IMR-90 (cell line): ENCODE results near the gene DPYD. TPM values are rescaled to one million over a fixed set of nuclear protein-coding genes. Genes with fewer than 3 reads are reported as not detected.

Experiments used
- ATAC-seq: fragments of 200-7000 bp; cut with Tn5 transposase; 2 replicates; pipeline ENCODE4 v1.9.1; 2020; ENCODE audit warnings: low read depth, mild to moderate bottlenecking, moderate library complexity
- BruUV-seq: library from RNA; stranded (reverse); fragments of 400-500 nt; replicated peaks from 2 replicates; lab custom pipeline; 2021; lab: Mats Ljungman, UMichigan
- CTCF ChIA-PET: fragments of 300-600 bp; formaldehyde crosslinking; extraction: SDS; loops from one replicate; lab custom pipeline; 2021; ENCODE audit warnings: antibody characterized with exemption; lab: Yijun Ruan, JAX
- POLR2A ChIA-PET: fragments of 300-600 bp; sonication (Branson Sonifier 250); formaldehyde crosslinking; loops from one replicate; lab custom pipeline; 2022; ENCODE audit warnings: antibody characterized with exemption; ENCODE audit not compliant: unreplicated experiment; lab: Charles Lee
- DNase-seq: peaks from one replicate; pipeline ENCODE4 v3.0.0; 2013
- H2AFZ ChIP-seq: replicated peaks from 2 replicates; pipeline ENCODE3; 2013; ENCODE audit warnings: low read length, mild to moderate bottlenecking; ENCODE audit not compliant: poor library complexity
- H2AK5ac ChIP-seq: 2 replicates; pipeline ENCODE4 v1.6.1; 2013; ENCODE audit warnings: low read depth, low read length, inconsistent platforms
- H2AK9ac ChIP-seq: replicated peaks from 2 replicates; pipeline ENCODE3; 2013; ENCODE audit warnings: mild to moderate bottlenecking, low read depth, low read length, moderate library complexity; ENCODE audit not compliant: poor library complexity
- H2BK120ac ChIP-seq: 2 replicates; pipeline ENCODE4 v1.6.1; 2013; ENCODE audit warnings: low read depth, low read length, inconsistent platforms
- H2BK15ac ChIP-seq: 3 replicates; pipeline ENCODE4 v1.6.1; 2013; ENCODE audit warnings: low read depth, low read length, inconsistent platforms
- H2BK20ac ChIP-seq: 2 replicates; pipeline ENCODE4 v1.6.1; 2013; ENCODE audit warnings: low read depth, mild to moderate bottlenecking, inconsistent platforms, low read length, moderate library complexity
- H2BK5ac ChIP-seq: 2 replicates; pipeline ENCODE4 v1.6.1; 2013; ENCODE audit warnings: mild to moderate bottlenecking, low read depth, low read length, inconsistent platforms; ENCODE audit not compliant: poor library complexity, severe bottlenecking
- H3K14ac ChIP-seq: replicated peaks from 2 replicates; pipeline ENCODE4 v1.6.1; 2013; ENCODE audit warnings: low read depth, low read length, inconsistent platforms
- H3K18ac ChIP-seq: 2 replicates; pipeline ENCODE4 v1.6.1; 2013; ENCODE audit warnings: low read depth, low read length, control low read depth
- H3K23ac ChIP-seq: 2 replicates; pipeline ENCODE4 v1.6.1; 2013; ENCODE audit warnings: low read depth, low read length, inconsistent platforms
- H3K27ac ChIP-seq: 2 replicates; pipeline ENCODE4 v1.5.1; 2013; ENCODE audit warnings: mild to moderate bottlenecking, control low read depth, low read length; ENCODE audit not compliant: insufficient read depth
- H3K27me3 ChIP-seq: 2 replicates; pipeline ENCODE4 v1.6.1; 2013; ENCODE audit warnings: low read length; ENCODE audit not compliant: control insufficient read depth, insufficient read depth
- H3K36me3 ChIP-seq: 2 replicates; pipeline ENCODE4 v1.6.1; 2013; ENCODE audit warnings: low read length, mixed read lengths; ENCODE audit not compliant: control insufficient read depth, insufficient read depth
- H3K4ac ChIP-seq: 2 replicates; pipeline ENCODE4 v1.6.1; 2013; ENCODE audit warnings: low read depth, low read length, inconsistent platforms
- H3K4me1 ChIP-seq: 2 replicates; pipeline ENCODE4 v1.6.1; 2013; ENCODE audit warnings: low read length, mixed read lengths; ENCODE audit not compliant: control insufficient read depth, insufficient read depth
- H3K4me2 ChIP-seq: 2 replicates; pipeline ENCODE4 v1.6.1; 2013; ENCODE audit warnings: low read depth, mild to moderate bottlenecking, control low read depth, low read length, moderate library complexity
- H3K4me3 ChIP-seq: 2 replicates; pipeline ENCODE4 v1.5.1; 2013; ENCODE audit warnings: low read depth, mild to moderate bottlenecking, control low read depth, low read length, moderate library complexity; ENCODE audit not compliant: insufficient read depth
- H3K56ac ChIP-seq: 2 replicates; pipeline ENCODE4 v1.6.1; 2013; ENCODE audit warnings: low read length, inconsistent platforms; ENCODE audit not compliant: insufficient read depth; ENCODE audit errors: extremely low read depth
- H3K79me1 ChIP-seq, 2 experiments: 2 replicates each; pipeline ENCODE4 v1.6.1; 2013; ENCODE audit warnings: low read length in 2 of 2, inconsistent platforms in 1 of 2, low read depth in 1 of 2
- H3K9ac ChIP-seq: 2 replicates; pipeline ENCODE4 v1.6.1; 2013; ENCODE audit warnings: low read depth, low read length, control low read depth
- H3K9me1 ChIP-seq: 2 replicates; pipeline ENCODE4 v1.6.1; 2013; ENCODE audit warnings: low read length, inconsistent platforms; ENCODE audit not compliant: insufficient read depth
- H3K9me3 ChIP-seq: 2 replicates; pipeline ENCODE4 v1.6.1; 2013; ENCODE audit warnings: low read length; ENCODE audit not compliant: control insufficient read depth, insufficient read depth
- H4K20me1 ChIP-seq: 2 replicates; pipeline ENCODE4 v1.6.1; 2013; ENCODE audit warnings: low read length, inconsistent platforms; ENCODE audit not compliant: insufficient read depth
- H4K5ac ChIP-seq: 2 replicates; pipeline ENCODE4 v1.6.1; 2013; ENCODE audit warnings: mild to moderate bottlenecking, low read depth, low read length, control low read depth
- H4K8ac ChIP-seq, 2 experiments: 2 replicates each; pipeline ENCODE4 v1.6.1; 2013; ENCODE audit warnings: low read depth in 2 of 2, low read length in 2 of 2, control low read depth in 1 of 2, inconsistent platforms in 1 of 2
- H4K91ac ChIP-seq: 2 replicates; pipeline ENCODE4 v1.6.1; 2013; ENCODE audit warnings: low read depth, low read length, inconsistent platforms; ENCODE audit not compliant: insufficient read depth
- CEBPB ChIP-seq: IDR thresholded peaks from 2 replicates; pipeline ENCODE4 v1.6.1; 2012; ENCODE audit warnings: low read depth, low read length, improper control_type of control experiment
- FOS ChIP-seq: fragments of 150-350 bp; IDR thresholded peaks from 2 replicates; pipeline ENCODE4 v1.6.1; 2016; ENCODE audit warnings: low read depth, low read length
- MXI1 ChIP-seq: IDR thresholded peaks from 2 replicates; pipeline ENCODE4 v1.6.1; 2012; ENCODE audit warnings: low read depth, mild to moderate bottlenecking, low read length, moderate library complexity, borderline replicate concordance
- WGBS, 2 experiments: methylation state at CpG; one replicate each; pipeline versions ENCODE4 v1.1.5 to v1.1.7; 2013; ENCODE audit warnings: missing lambda C conversion rate in 2 of 2; ENCODE audit not compliant: insufficient read length in 1 of 2; ENCODE audit errors: extremely low coverage in 2 of 2; 5-methylcytosine and 5-hydroxymethylcytosine counted together
- dilution Hi-C: fragments of 300-500 bp; cut with HindIII; formaldehyde crosslinking; loops from one replicate; pipeline ENCODE4 v1.14.3; 2018; ENCODE audit warnings: low sequenced_read_pairs; ENCODE audit not compliant: unreplicated experiment
- in situ Hi-C: fragments of 300-500 bp; cut with MboI; formaldehyde crosslinking; loops from 3 replicates; pipeline ENCODE4 v1.14.3; 2019; ENCODE audit warnings: low sequenced_read_pairs, inconsistent platforms, mixed read lengths
- intact Hi-C: fragments of 100-400 bp; cut with micrococcal nuclease; formaldehyde crosslinking; loops from 2 replicates; pipeline ENCODE4 v1.10.0; 2022
- polyA plus RNA-seq, 3 experiments: library from polyadenylated mRNA; depleted of rRNA; stranded (reverse); fragments of >200 nt; gene quantifications; 2 replicates each; pipeline ENCODE4 v1.2.3, GENCODE V29; 2012; ENCODE audit warnings: low replicate concordance in 1 of 3
- total RNA-seq: library from RNA; depleted of rRNA; stranded (reverse); fragments of >200 nt; gene quantifications from 2 replicates; pipeline ENCODE4 v1.2.3, GENCODE V29; 2012

DPYD gene
- total and polyA plus RNA-seq, 2 of the 4 experiments (the other 2 are of a cell fraction), result 9.3 to 47.3 TPM

GRCh38 chr1:97252076-97252475, 668.8 kb downstream of the DPYD start:
- no TSS peak for BruUV-seq
- DNase-seq (peak; percentile 81), ATAC-seq (peak; percentile 29; the same call in 1 of the 2 replicates)
- H3K14ac ChIP-seq, result no peak overlapping the region
- no peaks in the 10 kb centered on the region for H4K20me1 ChIP-seq
- H3K36me3 ChIP-seq, result no peaks in the 10 kb centered on the region
- no peak overlapping the region for H3K18ac ChIP-seq
- no peaks in the 10 kb centered on the region for H3K27me3 ChIP-seq
- no peak overlapping the region for H2BK20ac ChIP-seq
- H3K4ac ChIP-seq, result no peak overlapping the region
- H2AFZ ChIP-seq, result no peak overlapping the region
- no peak overlapping the region for H3K56ac ChIP-seq
- no peak overlapping the region for H2BK15ac ChIP-seq
- H3K23ac ChIP-seq, result no peak overlapping the region
- no peaks in the 10 kb centered on the region for H3K9me1 ChIP-seq
- no peak overlapping the region for H4K5ac ChIP-seq
- ChIA-PET POLR2A (no interaction called here), CTCF (no interaction called here)
- TF ChIP-seq FOS, result peak; percentile 23; the same call in 1 of the 2 replicates
- TF ChIP-seq CEBPB, result peak; percentile 88
- no peak for TF ChIP-seq MXI1
- H3K9ac ChIP-seq, result no peak overlapping the region
- H2AK5ac ChIP-seq, result no peak overlapping the region
- no peaks in the 10 kb centered on the region for H3K9me3 ChIP-seq
- dilution Hi-C loops (no loop called here), intact Hi-C loops (no loop called here), in situ Hi-C loops (no loop called here)
- no peak overlapping the region for H4K8ac ChIP-seq
- H3K4me2 ChIP-seq, result no peak overlapping the region
- H2BK120ac ChIP-seq, result no peak overlapping the region
- no peak overlapping the region for H4K91ac ChIP-seq
- H2BK5ac ChIP-seq, result no peak overlapping the region
- H3K4me3 ChIP-seq, result no peak overlapping the region
- no peaks in the 10 kb centered on the region for H3K4me1 ChIP-seq
- H2AK9ac ChIP-seq, result no peak overlapping the region
- H3K27ac ChIP-seq, result no peak overlapping the region
- WGBS, 2 experiments, result no CpG with 5 or more reads among the region's 1 CpG
- H3K79me1 ChIP-seq, result no peaks in the 10 kb centered on the region
